ENCODE results near the gene TCP11L1. TPM values are rescaled to one million over a fixed set of nuclear protein-coding genes. Genes with fewer than 3 reads are reported as not detected.

TCP11L1 gene
- total and polyA plus RNA-seq, 9 of the 15 experiments (the other 6 are each of a cell fraction or from before 2014, with no cell fraction given) = 1.6 to 15.3 (median 5.4) TPM

GRCh38 chr11:33015621-33016551, 23.5 kb upstream of the TCP11L1 start, which contains the start of gene DEPDC7 (continued):
- TF ChIP-seq, protein P1, sequence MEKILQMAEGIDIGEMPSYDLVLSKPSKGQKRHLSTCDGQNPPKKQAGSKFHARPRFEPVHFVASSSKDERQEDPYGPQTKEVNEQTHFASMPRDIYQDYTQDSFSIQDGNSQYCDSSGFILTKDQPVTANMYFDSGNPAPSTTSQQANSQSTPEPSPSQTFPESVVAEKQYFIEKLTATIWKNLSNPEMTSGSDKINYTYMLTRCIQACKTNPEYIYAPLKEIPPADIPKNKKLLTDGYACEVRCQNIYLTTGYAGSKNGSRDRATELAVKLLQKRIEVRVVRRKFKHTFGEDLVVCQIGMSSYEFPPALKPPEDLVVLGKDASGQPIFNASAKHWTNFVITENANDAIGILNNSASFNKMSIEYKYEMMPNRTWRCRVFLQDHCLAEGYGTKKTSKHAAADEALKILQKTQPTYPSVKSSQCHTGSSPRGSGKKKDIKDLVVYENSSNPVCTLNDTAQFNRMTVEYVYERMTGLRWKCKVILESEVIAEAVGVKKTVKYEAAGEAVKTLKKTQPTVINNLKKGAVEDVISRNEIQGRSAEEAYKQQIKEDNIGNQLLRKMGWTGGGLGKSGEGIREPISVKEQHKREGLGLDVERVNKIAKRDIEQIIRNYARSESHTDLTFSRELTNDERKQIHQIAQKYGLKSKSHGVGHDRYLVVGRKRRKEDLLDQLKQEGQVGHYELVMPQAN (IDR thresholded peaks at IDR 0.05; ENCODE audit: borderline replicate concordance) = no peak
- TF ChIP-seq PTTG1 (tag; IDR thresholded peaks at IDR 0.05; ENCODE audit: low read depth) = no peak
- TF ChIP-seq ZC3H11A (IDR thresholded peaks at IDR 0.05; ENCODE audit: low read depth, low read length) = no peak
- TF ChIP-seq MAFF (IDR thresholded peaks at IDR 0.05; ENCODE audit: low read length) = no peak
- no peak for TF ChIP-seq ZBTB12 (CRISPR knock-in tag; IDR thresholded peaks at IDR 0.05)
- no peak for TF ChIP-seq ZNF395 (CRISPR knock-in tag; IDR thresholded peaks at IDR 0.05)
- no peak for TF ChIP-seq ZNF668 (CRISPR knock-in tag; IDR thresholded peaks at IDR 0.05)
- TF ChIP-seq ZNF384 (IDR thresholded peaks at IDR 0.05; ENCODE audit: low read depth, low read length) = 0 out of 2 replicates have a peak, but pooled peaks have one; percentile 4
- peak; percentile 3 for TF ChIP-seq ZBTB40 (IDR thresholded peaks at IDR 0.05)
- TF ChIP-seq ZBTB40 (CRISPR knock-in tag; IDR thresholded peaks at IDR 0.05) = no peak
- peak; percentile 38 for TF ChIP-seq LCOR (CRISPR knock-in tag; IDR thresholded peaks at IDR 0.05)
- no peak for TF ChIP-seq ZNF3 (CRISPR knock-in tag; IDR thresholded peaks at IDR 0.05)
